IMR-90 (cell line): ENCODE data around the gene SHROOM4. TPM values are rescaled to one million over a fixed set of nuclear protein-coding genes. Genes with fewer than 3 reads are reported as not detected.

Experiments
- ATAC-seq: fragments of 200-7000 bp; cut with Tn5 transposase; 2 replicates; pipeline ENCODE4 v1.9.1; 2020; ENCODE audit warnings: low read depth, mild to moderate bottlenecking, moderate library complexity
- BruUV-seq: library from RNA; stranded (reverse); fragments of 400-500 nt; replicated peaks from 2 replicates; lab custom pipeline; 2021; lab: Mats Ljungman, UMichigan
- CTCF ChIA-PET: fragments of 300-600 bp; formaldehyde crosslinking; extraction: SDS; loops from one replicate; lab custom pipeline; 2021; ENCODE audit warnings: antibody characterized with exemption; lab: Yijun Ruan, JAX
- POLR2A ChIA-PET: fragments of 300-600 bp; sonication (Branson Sonifier 250); formaldehyde crosslinking; loops from one replicate; lab custom pipeline; 2022; ENCODE audit warnings: antibody characterized with exemption; ENCODE audit not compliant: unreplicated experiment; lab: Charles Lee
- DNase-seq: peaks from one replicate; pipeline ENCODE4 v3.0.0; 2013
- H2AFZ ChIP-seq: replicated peaks from 2 replicates; pipeline ENCODE3; 2013; ENCODE audit warnings: low read length, mild to moderate bottlenecking; ENCODE audit not compliant: poor library complexity
- H2AK5ac ChIP-seq: 2 replicates; pipeline ENCODE4 v1.6.1; 2013; ENCODE audit warnings: low read depth, low read length, inconsistent platforms
- H2AK9ac ChIP-seq: replicated peaks from 2 replicates; pipeline ENCODE3; 2013; ENCODE audit warnings: mild to moderate bottlenecking, low read depth, low read length, moderate library complexity; ENCODE audit not compliant: poor library complexity
- H2BK120ac ChIP-seq: 2 replicates; pipeline ENCODE4 v1.6.1; 2013; ENCODE audit warnings: low read depth, low read length, inconsistent platforms
- H2BK15ac ChIP-seq: 3 replicates; pipeline ENCODE4 v1.6.1; 2013; ENCODE audit warnings: low read depth, low read length, inconsistent platforms
- H2BK20ac ChIP-seq: 2 replicates; pipeline ENCODE4 v1.6.1; 2013; ENCODE audit warnings: low read depth, mild to moderate bottlenecking, inconsistent platforms, low read length, moderate library complexity
- H2BK5ac ChIP-seq: 2 replicates; pipeline ENCODE4 v1.6.1; 2013; ENCODE audit warnings: mild to moderate bottlenecking, low read depth, low read length, inconsistent platforms; ENCODE audit not compliant: poor library complexity, severe bottlenecking
- H3K14ac ChIP-seq: replicated peaks from 2 replicates; pipeline ENCODE4 v1.6.1; 2013; ENCODE audit warnings: low read depth, low read length, inconsistent platforms
- H3K18ac ChIP-seq: 2 replicates; pipeline ENCODE4 v1.6.1; 2013; ENCODE audit warnings: low read depth, low read length, control low read depth
- H3K23ac ChIP-seq: 2 replicates; pipeline ENCODE4 v1.6.1; 2013; ENCODE audit warnings: low read depth, low read length, inconsistent platforms
- H3K27ac ChIP-seq: 2 replicates; pipeline ENCODE4 v1.5.1; 2013; ENCODE audit warnings: mild to moderate bottlenecking, control low read depth, low read length; ENCODE audit not compliant: insufficient read depth
- H3K27me3 ChIP-seq: 2 replicates; pipeline ENCODE4 v1.6.1; 2013; ENCODE audit warnings: low read length; ENCODE audit not compliant: control insufficient read depth, insufficient read depth
- H3K36me3 ChIP-seq: 2 replicates; pipeline ENCODE4 v1.6.1; 2013; ENCODE audit warnings: low read length, mixed read lengths; ENCODE audit not compliant: control insufficient read depth, insufficient read depth
- H3K4ac ChIP-seq: 2 replicates; pipeline ENCODE4 v1.6.1; 2013; ENCODE audit warnings: low read depth, low read length, inconsistent platforms
- H3K4me1 ChIP-seq: 2 replicates; pipeline ENCODE4 v1.6.1; 2013; ENCODE audit warnings: low read length, mixed read lengths; ENCODE audit not compliant: control insufficient read depth, insufficient read depth
- H3K4me2 ChIP-seq: 2 replicates; pipeline ENCODE4 v1.6.1; 2013; ENCODE audit warnings: low read depth, mild to moderate bottlenecking, control low read depth, low read length, moderate library complexity
- H3K4me3 ChIP-seq: 2 replicates; pipeline ENCODE4 v1.5.1; 2013; ENCODE audit warnings: low read depth, mild to moderate bottlenecking, control low read depth, low read length, moderate library complexity; ENCODE audit not compliant: insufficient read depth
- H3K56ac ChIP-seq: 2 replicates; pipeline ENCODE4 v1.6.1; 2013; ENCODE audit warnings: low read length, inconsistent platforms; ENCODE audit not compliant: insufficient read depth; ENCODE audit errors: extremely low read depth
- H3K79me1 ChIP-seq, 2 experiments: 2 replicates each; pipeline ENCODE4 v1.6.1; 2013; ENCODE audit warnings: low read length in 2 of 2, inconsistent platforms in 1 of 2, low read depth in 1 of 2
- H3K9ac ChIP-seq: 2 replicates; pipeline ENCODE4 v1.6.1; 2013; ENCODE audit warnings: low read depth, low read length, control low read depth
- H3K9me1 ChIP-seq: 2 replicates; pipeline ENCODE4 v1.6.1; 2013; ENCODE audit warnings: low read length, inconsistent platforms; ENCODE audit not compliant: insufficient read depth
- H3K9me3 ChIP-seq: 2 replicates; pipeline ENCODE4 v1.6.1; 2013; ENCODE audit warnings: low read length; ENCODE audit not compliant: control insufficient read depth, insufficient read depth
- H4K20me1 ChIP-seq: 2 replicates; pipeline ENCODE4 v1.6.1; 2013; ENCODE audit warnings: low read length, inconsistent platforms; ENCODE audit not compliant: insufficient read depth
- H4K5ac ChIP-seq: 2 replicates; pipeline ENCODE4 v1.6.1; 2013; ENCODE audit warnings: mild to moderate bottlenecking, low read depth, low read length, control low read depth
- H4K8ac ChIP-seq, 2 experiments: 2 replicates each; pipeline ENCODE4 v1.6.1; 2013; ENCODE audit warnings: low read depth in 2 of 2, low read length in 2 of 2, control low read depth in 1 of 2, inconsistent platforms in 1 of 2
- H4K91ac ChIP-seq: 2 replicates; pipeline ENCODE4 v1.6.1; 2013; ENCODE audit warnings: low read depth, low read length, inconsistent platforms; ENCODE audit not compliant: insufficient read depth
- BHLHE40 ChIP-seq: fragments of 150-350 bp; IDR thresholded peaks from 2 replicates; pipeline ENCODE4 v1.6.1; 2016; ENCODE audit warnings: mild to moderate bottlenecking, low read depth, low read length
- CEBPB ChIP-seq: IDR thresholded peaks from 2 replicates; pipeline ENCODE4 v1.6.1; 2012; ENCODE audit warnings: low read depth, low read length, improper control_type of control experiment
- CHD1 ChIP-seq: IDR thresholded peaks from 2 replicates; pipeline ENCODE4 v1.6.1; 2012; ENCODE audit warnings: low read depth, low read length, improper control_type of control experiment
- FOS ChIP-seq: fragments of 150-350 bp; IDR thresholded peaks from 2 replicates; pipeline ENCODE4 v1.6.1; 2016; ENCODE audit warnings: low read depth, low read length
- MAFK ChIP-seq: IDR thresholded peaks from 2 replicates; pipeline ENCODE4 v1.6.1; 2012; ENCODE audit warnings: low read depth, low read length, improper control_type of control experiment
- MAZ ChIP-seq: IDR thresholded peaks from 2 replicates; pipeline ENCODE4 v1.6.1; 2012; ENCODE audit warnings: low read depth, mild to moderate bottlenecking, low read length, improper control_type of control experiment, moderate library complexity, borderline replicate concordance
- MXI1 ChIP-seq: IDR thresholded peaks from 2 replicates; pipeline ENCODE4 v1.6.1; 2012; ENCODE audit warnings: low read depth, mild to moderate bottlenecking, low read length, moderate library complexity, borderline replicate concordance
- NFE2L2 ChIP-seq: fragments of 150-350 bp; IDR thresholded peaks from 2 replicates; pipeline ENCODE4 v1.6.1; 2016; ENCODE audit warnings: low read depth, mild to moderate bottlenecking, low read length
- POLR2A ChIP-seq: IDR thresholded peaks from 2 replicates; pipeline ENCODE4 v1.6.1; 2012; ENCODE audit warnings: mild to moderate bottlenecking, low read depth, low read length
- RAD21 ChIP-seq: IDR thresholded peaks from 2 replicates; pipeline ENCODE4 v1.6.1; 2012; ENCODE audit warnings: low read length, improper control_type of control experiment
- RCOR1 ChIP-seq: IDR thresholded peaks from 2 replicates; pipeline ENCODE4 v1.6.1; 2012; ENCODE audit warnings: mild to moderate bottlenecking, low read length, improper control_type of control experiment; ENCODE audit not compliant: insufficient replicate concordance
- RFX5 ChIP-seq: IDR thresholded peaks from 2 replicates; pipeline ENCODE4 v1.8.0; 2012; ENCODE audit warnings: low read depth, mild to moderate bottlenecking, low read length, moderate library complexity
- SMC3 ChIP-seq: fragments of 150-350 bp; IDR thresholded peaks from 2 replicates; pipeline ENCODE4 v1.6.1; 2016; ENCODE audit warnings: low read depth, mild to moderate bottlenecking, antibody characterized with exemption, low read length, moderate library complexity
- dilution Hi-C: fragments of 300-500 bp; cut with HindIII; formaldehyde crosslinking; loops from one replicate; pipeline ENCODE4 v1.14.3; 2018; ENCODE audit warnings: low sequenced_read_pairs; ENCODE audit not compliant: unreplicated experiment
- in situ Hi-C: fragments of 300-500 bp; cut with MboI; formaldehyde crosslinking; loops from 3 replicates; pipeline ENCODE4 v1.14.3; 2019; ENCODE audit warnings: low sequenced_read_pairs, inconsistent platforms, mixed read lengths
- intact Hi-C: fragments of 100-400 bp; cut with micrococcal nuclease; formaldehyde crosslinking; loops from 2 replicates; pipeline ENCODE4 v1.10.0; 2022
- polyA plus RNA-seq, 3 experiments: library from polyadenylated mRNA; depleted of rRNA; stranded (reverse); fragments of >200 nt; gene quantifications; 2 replicates each; pipeline ENCODE4 v1.2.3, GENCODE V29; 2012; ENCODE audit warnings: low replicate concordance in 1 of 3
- total RNA-seq: library from RNA; depleted of rRNA; stranded (reverse); fragments of >200 nt; gene quantifications from 2 replicates; pipeline ENCODE4 v1.2.3, GENCODE V29; 2012
- TF ChIP-seq, protein P1 (sequence below): fragments of 150-350 bp; IDR thresholded peaks from 2 replicates; pipeline ENCODE4 v1.6.1; 2016; ENCODE audit warnings: low read depth, mild to moderate bottlenecking, low read length, moderate library complexity, borderline replicate concordance
- TF ChIP-seq, protein P2 (sequence below): conservative IDR thresholded peaks from 2 replicates; pipeline ENCODE4 v1.5.1; 2012; ENCODE audit warnings: mild to moderate bottlenecking, low read depth, low read length, improper control_type of control experiment
- TF ChIP-seq, protein P3 (sequence below): fragments of 150-350 bp; IDR thresholded peaks from 2 replicates; pipeline ENCODE4 v1.6.1; 2017; ENCODE audit warnings: mild to moderate bottlenecking, antibody characterized with exemption, low read length, low read depth

The SHROOM4 gene
- total and polyA plus RNA-seq, 2 of the 4 experiments (the other 2 are of a cell fraction), result 1.0 to 2.2 TPM

DNA sequence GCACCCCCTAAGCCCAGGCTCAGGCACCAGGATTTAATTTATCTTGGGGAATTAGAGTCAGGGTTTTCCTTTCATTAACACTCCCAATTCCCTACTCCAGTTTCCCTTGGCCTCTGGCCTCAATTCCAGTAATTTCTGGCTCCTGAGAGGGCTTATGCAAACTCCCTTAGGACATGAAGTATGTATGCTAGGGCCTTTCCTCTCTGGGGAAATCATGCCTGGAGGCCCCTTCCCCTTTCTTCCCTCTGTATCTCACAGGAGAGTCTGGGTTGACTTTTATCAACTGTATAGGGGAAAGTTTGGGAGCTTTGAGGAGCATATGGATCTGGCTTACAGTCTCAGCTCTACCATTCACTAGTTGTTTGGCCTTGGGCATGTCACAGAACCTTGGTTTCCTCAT is 169.5 kb downstream of the SHROOM4 start:
- Histone ChIP-seq H3K79me1 (no peaks in the 10 kb centered on the region), H2BK15ac (no peak overlapping the region), H3K4me1 (no peaks in the 10 kb centered on the region), H4K5ac (no peak overlapping the region), H3K9me3 (no peaks in the 10 kb centered on the region), H3K23ac (no peak overlapping the region), H3K9me1 (no peaks in the 10 kb centered on the region), H3K4me3 (no peak overlapping the region), H2BK120ac (no peak overlapping the region), H3K14ac (no peak overlapping the region), H4K20me1 (no peaks in the 10 kb centered on the region), H2BK5ac (no peak overlapping the region), H2AFZ (no peak overlapping the region), H4K8ac (no peak overlapping the region), H3K18ac (no peak overlapping the region), H3K36me3 (no peaks in the 10 kb centered on the region), H3K27ac (no peak overlapping the region), H3K56ac (no peak overlapping the region), H3K4me2 (no peak overlapping the region), H3K9ac (no peak overlapping the region), H4K91ac (no peak overlapping the region), H3K27me3 (peaks cover 6% of the 10 kb centered on the region), H2BK20ac (no peak overlapping the region), H2AK5ac (no peak overlapping the region), H3K4ac (no peak overlapping the region), H2AK9ac (no peak overlapping the region)
- ChIA-PET POLR2A (no interaction called here), CTCF (no interaction called here)
- ATAC-seq (no peak), DNase-seq (no peak)
- no TSS peak for BruUV-seq
- in situ Hi-C loops (no loop called here), dilution Hi-C loops (no loop called here), intact Hi-C loops (no loop called here)
- TF ChIP-seq, protein P1, sequence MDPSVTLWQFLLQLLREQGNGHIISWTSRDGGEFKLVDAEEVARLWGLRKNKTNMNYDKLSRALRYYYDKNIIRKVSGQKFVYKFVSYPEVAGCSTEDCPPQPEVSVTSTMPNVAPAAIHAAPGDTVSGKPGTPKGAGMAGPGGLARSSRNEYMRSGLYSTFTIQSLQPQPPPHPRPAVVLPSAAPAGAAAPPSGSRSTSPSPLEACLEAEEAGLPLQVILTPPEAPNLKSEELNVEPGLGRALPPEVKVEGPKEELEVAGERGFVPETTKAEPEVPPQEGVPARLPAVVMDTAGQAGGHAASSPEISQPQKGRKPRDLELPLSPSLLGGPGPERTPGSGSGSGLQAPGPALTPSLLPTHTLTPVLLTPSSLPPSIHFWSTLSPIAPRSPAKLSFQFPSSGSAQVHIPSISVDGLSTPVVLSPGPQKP, result no peak
- TF ChIP-seq BHLHE40 (no peak), MAZ (no peak), SMC3 (no peak), NFE2L2 (no peak), RCOR1 (no peak), FOS (no peak), RAD21 (no peak), RFX5 (no peak), MAFK (no peak), CHD1 (no peak), MXI1 (no peak), POLR2A (no peak), CEBPB (no peak)
- TF ChIP-seq, protein P2, sequence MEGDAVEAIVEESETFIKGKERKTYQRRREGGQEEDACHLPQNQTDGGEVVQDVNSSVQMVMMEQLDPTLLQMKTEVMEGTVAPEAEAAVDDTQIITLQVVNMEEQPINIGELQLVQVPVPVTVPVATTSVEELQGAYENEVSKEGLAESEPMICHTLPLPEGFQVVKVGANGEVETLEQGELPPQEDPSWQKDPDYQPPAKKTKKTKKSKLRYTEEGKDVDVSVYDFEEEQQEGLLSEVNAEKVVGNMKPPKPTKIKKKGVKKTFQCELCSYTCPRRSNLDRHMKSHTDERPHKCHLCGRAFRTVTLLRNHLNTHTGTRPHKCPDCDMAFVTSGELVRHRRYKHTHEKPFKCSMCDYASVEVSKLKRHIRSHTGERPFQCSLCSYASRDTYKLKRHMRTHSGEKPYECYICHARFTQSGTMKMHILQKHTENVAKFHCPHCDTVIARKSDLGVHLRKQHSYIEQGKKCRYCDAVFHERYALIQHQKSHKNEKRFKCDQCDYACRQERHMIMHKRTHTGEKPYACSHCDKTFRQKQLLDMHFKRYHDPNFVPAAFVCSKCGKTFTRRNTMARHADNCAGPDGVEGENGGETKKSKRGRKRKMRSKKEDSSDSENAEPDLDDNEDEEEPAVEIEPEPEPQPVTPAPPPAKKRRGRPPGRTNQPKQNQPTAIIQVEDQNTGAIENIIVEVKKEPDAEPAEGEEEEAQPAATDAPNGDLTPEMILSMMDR, result no peak
- TF ChIP-seq, protein P3, sequence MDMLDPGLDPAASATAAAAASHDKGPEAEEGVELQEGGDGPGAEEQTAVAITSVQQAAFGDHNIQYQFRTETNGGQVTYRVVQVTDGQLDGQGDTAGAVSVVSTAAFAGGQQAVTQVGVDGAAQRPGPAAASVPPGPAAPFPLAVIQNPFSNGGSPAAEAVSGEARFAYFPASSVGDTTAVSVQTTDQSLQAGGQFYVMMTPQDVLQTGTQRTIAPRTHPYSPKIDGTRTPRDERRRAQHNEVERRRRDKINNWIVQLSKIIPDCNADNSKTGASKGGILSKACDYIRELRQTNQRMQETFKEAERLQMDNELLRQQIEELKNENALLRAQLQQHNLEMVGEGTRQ, result no peak
